Panc1 (cell line): ENCODE data around the gene SSX2IP. TPM values are rescaled to one million over a fixed set of nuclear protein-coding genes. Genes with fewer than 3 reads are reported as not detected.

Source experiments
- ATAC-seq: fragments of 200-7000 bp; cut with Tn5 transposase; 2 replicates; pipeline ENCODE4 v1.9.1; 2020; ENCODE audit warnings: mild to moderate bottlenecking, moderate library complexity
- BruUV-seq: library from RNA; stranded (reverse); fragments of 400-500 nt; replicated peaks from 2 replicates; lab custom pipeline; 2021; lab: Mats Ljungman, UMichigan
- CTCF ChIA-PET: fragments of 300-600 bp; sonication (Branson Sonifier 250); formaldehyde crosslinking; loops from one replicate; lab custom pipeline; 2022; ENCODE audit warnings: antibody characterized with exemption; lab: Charles Lee
- POLR2A ChIA-PET: fragments of 300-600 bp; sonication (Branson Sonifier 250); formaldehyde crosslinking; loops from one replicate; lab custom pipeline; 2022; ENCODE audit warnings: antibody characterized with exemption; lab: Charles Lee
- DNase-seq: peaks from one replicate; pipeline ENCODE4 v3.0.0-alpha.2; 2010; ENCODE audit warnings: low read depth, low spot score
- H3K27ac ChIP-seq: 2 replicates; pipeline ENCODE4 v1.5.1; 2011; ENCODE audit warnings: mild to moderate bottlenecking, low read length, inconsistent platforms
- H3K27me3 ChIP-seq: fragments of 200-500 bp; sonication (Bioruptor generic); 2 replicates; pipeline ENCODE4 v1.6.0; 2014; ENCODE audit warnings: low read length, inconsistent platforms; ENCODE audit not compliant: control insufficient read depth, insufficient read depth
- H3K36me3 ChIP-seq: fragments of 200-500 bp; sonication (Bioruptor generic); 2 replicates; pipeline ENCODE4 v1.5.1; 2014; ENCODE audit warnings: inconsistent platforms, mild to moderate bottlenecking, low read length, moderate library complexity; ENCODE audit not compliant: control insufficient read depth, insufficient read depth
- H3K4me1 ChIP-seq: 2 replicates; pipeline ENCODE4 v1.5.1; 2011; ENCODE audit warnings: inconsistent platforms, mild to moderate bottlenecking, low read length, moderate library complexity; ENCODE audit not compliant: control insufficient read depth, insufficient read depth
- H3K4me3 ChIP-seq, 2 experiments: 2 replicates each; pipeline ENCODE4 v1.5.1; 2011 to 2012; ENCODE audit warnings: low read depth in 2 of 2, low read length in 2 of 2, mild to moderate bottlenecking in 2 of 2, inconsistent platforms in 1 of 2, moderate library complexity in 1 of 2
- H3K9me3 ChIP-seq: fragments of 200-500 bp; sonication (Bioruptor generic); 2 replicates; pipeline ENCODE4 v1.5.1; 2014; ENCODE audit warnings: low read depth, mild to moderate bottlenecking, inconsistent platforms, low read length, moderate library complexity; ENCODE audit not compliant: control insufficient read depth, insufficient read depth
- CTCF ChIP-seq: fragments of 450-650 bp; IDR thresholded peaks from 2 replicates; pipeline ENCODE4 v1.5.1; 2017; ENCODE audit warnings: mild to moderate bottlenecking
- POLR2AphosphoS5 ChIP-seq: IDR thresholded peaks from 2 replicates; pipeline ENCODE4 v1.6.1; 2012; ENCODE audit warnings: mild to moderate bottlenecking, low read depth, low read length, moderate library complexity
- REST ChIP-seq, 2 experiments: IDR thresholded peaks; 2 replicates each; pipeline ENCODE4 v1.6.1; 2011 to 2012; ENCODE audit warnings: low read depth in 2 of 2, control low read depth in 1 of 2, low read length in 1 of 2, mild to moderate bottlenecking in 1 of 2, moderate library complexity in 1 of 2; ENCODE audit not compliant: insufficient read depth in 1 of 2
- SIN3A ChIP-seq: IDR thresholded peaks from 2 replicates; pipeline ENCODE4 v1.6.1; 2012; ENCODE audit warnings: low read depth, mild to moderate bottlenecking, low read length, moderate library complexity, borderline replicate concordance; ENCODE audit not compliant: insufficient read depth
- TCF7L2 ChIP-seq: IDR thresholded peaks from 2 replicates; pipeline ENCODE4 v1.6.1; 2011; ENCODE audit warnings: mild to moderate bottlenecking, low read depth, low read length, inconsistent platforms
- in situ Hi-C: cut with HindIII; loops from 2 replicates; pipeline ENCODE4 v1.10.0; 2016; ENCODE audit warnings: low sequenced_read_pairs, low pct_unique_long_range_greater_than_20kb
- intact Hi-C: fragments of 100-400 bp; cut with micrococcal nuclease; formaldehyde crosslinking; loops from one replicate; pipeline ENCODE4 v1.10.0; 2022; ENCODE audit not compliant: unreplicated experiment
- total RNA-seq: library from RNA; stranded (reverse); gene quantifications from one replicate; pipeline ENCODE4 v1.2.1, GENCODE V29; 2021; ENCODE audit not compliant: unreplicated experiment

SSX2IP gene
- total RNA-seq, 1 experiment from 2014 or later, result 81.8 TPM

GRCh38 chr1:84698151-84699110 lies 8.2 kb upstream of the SSX2IP start:
- ChIA-PET POLR2A (no interaction called here), CTCF (no interaction called here)
- no peaks in the 10 kb centered on the region for H3K36me3 ChIP-seq
- no peak overlapping the region for H3K27ac ChIP-seq
- peaks cover 9% of the 10 kb centered on the region for H3K4me1 ChIP-seq
- no peak overlapping the region for H3K4me3 ChIP-seq
- TF ChIP-seq SIN3A (no peak), CTCF (no peak; the same call in 1 of the 2 replicates), REST (IDR thresholded peaks at IDR 0.05; ENCODE audit: insufficient read depth in 1 of 2, low read depth in 2 of 2, low read length in 1 of 2) (no peak), TCF7L2 (no peak), POLR2AphosphoS5 (no peak)
- intact Hi-C loops, result no loop called here
- no peaks in the 10 kb centered on the region for H3K9me3 ChIP-seq
- DNase-seq (peak; percentile 88), ATAC-seq (peak; percentile 74)
- no TSS peak for BruUV-seq
- H3K27me3 ChIP-seq, result peaks cover 25% of the 10 kb centered on the region; the same call in 1 of the 2 replicates
- in situ Hi-C loops, result no loop called here

GRCh38 chr1:84693785-84694184 lies 3.5 kb upstream of the SSX2IP start:
- Histone ChIP-seq H3K27ac (no peak overlapping the region), H3K36me3 (no peaks in the 10 kb centered on the region), H3K4me1 (peaks cover 24% of the 10 kb centered on the region), H3K9me3 (no peaks in the 10 kb centered on the region), H3K27me3 (no peaks in the 10 kb centered on the region), H3K4me3 (no peak overlapping the region)
- CTCF ChIA-PET, result no interaction called here
- ATAC-seq, result no peak
- TF ChIP-seq CTCF (no peak), TCF7L2 (no peak), POLR2AphosphoS5 (no peak), SIN3A (no peak), REST (IDR thresholded peaks at IDR 0.05; ENCODE audit: insufficient read depth in 1 of 2, low read depth in 2 of 2, low read length in 1 of 2) (no peak)
- BruUV-seq, result no TSS peak
- in situ Hi-C loops (no loop called here), intact Hi-C loops (no loop called here)
- POLR2A ChIA-PET, result no interaction called here
- no peak for DNase-seq
